Measurements from ENCODE around the gene PDE6H. TPM values are rescaled to one million over a fixed set of nuclear protein-coding genes. Genes with fewer than 3 reads are reported as not detected.

Gene PDE6H
- total and polyA plus RNA-seq, 2 donors (not counting 1 experiment from before 2014, with no cell fraction given) = not detected

DNA sequence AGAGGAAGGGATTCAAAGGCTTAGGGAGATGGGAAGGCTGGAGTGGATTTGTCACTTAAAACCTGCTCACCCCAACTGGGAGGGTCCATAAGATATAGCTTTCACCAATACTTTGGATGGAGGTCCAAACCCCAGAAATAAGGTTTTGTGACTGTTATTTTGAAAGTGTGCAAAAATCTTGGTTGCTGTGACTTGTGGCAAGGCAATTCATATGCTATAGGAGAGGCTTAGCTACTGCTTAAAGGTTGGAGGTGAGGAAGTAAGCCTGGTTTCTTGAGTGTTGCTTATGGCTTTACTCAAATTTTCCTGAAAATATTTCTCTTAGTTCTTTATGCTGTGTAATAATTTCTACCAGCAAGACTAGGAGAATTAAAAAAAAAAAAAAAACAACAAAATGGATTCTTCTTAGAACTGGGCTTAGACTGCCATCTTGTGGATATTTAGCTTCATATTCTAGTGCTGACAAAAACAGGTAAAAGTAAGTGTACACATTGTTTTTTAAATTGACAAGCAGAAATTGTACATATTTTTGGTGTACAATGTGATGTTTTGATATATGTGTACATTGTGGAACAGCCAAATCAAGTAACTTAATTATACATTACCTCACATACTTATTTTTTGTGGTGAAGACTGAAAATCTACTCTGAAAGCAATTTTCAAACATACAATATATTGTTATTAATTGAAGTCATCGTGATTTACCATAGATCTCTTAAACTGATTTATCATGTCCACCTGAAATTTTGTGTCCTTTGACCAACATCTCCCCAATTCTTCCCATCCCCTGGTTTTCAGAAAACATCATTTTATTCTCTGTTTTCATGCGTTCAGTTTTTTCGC lies 23.0 kb downstream of the PDE6H start:
- Histone ChIP-seq H3K4me2 (ENCODE audit: extremely low read depth, insufficient read depth, low read length) (no peak overlapping the region), H3K27ac (ENCODE audit: insufficient read depth, low read length) (no peak overlapping the region), H3K4me1 (ENCODE audit: control insufficient read depth, extremely low read depth, insufficient read depth, low read length) (no peaks in the 10 kb centered on the region), H3K9ac (ENCODE audit: insufficient read depth, low read length) (no peak overlapping the region), H3K4me3 (replicated peaks in 1 of 4; ENCODE audit: control extremely low read depth in 1 of 4, insufficient read depth in 1 of 4, low read depth in 3 of 4, low read length in 4 of 4) (no peak overlapping the region), H3K36me3 (ENCODE audit: control insufficient read depth, insufficient read depth, low read length) (no peaks in the 10 kb centered on the region), H4K20me1 (ENCODE audit: control insufficient read depth, extremely low read depth, insufficient read depth, low read length) (no peaks in the 10 kb centered on the region), H2AFZ (ENCODE audit: low read length) (no peak overlapping the region), H3K9me3 (ENCODE audit: control insufficient read depth, insufficient read depth, low read depth, low read length) (no peaks in the 10 kb centered on the region), H3K27me3 (ENCODE audit: control insufficient read depth, insufficient read depth, low read length) (no peaks in the 10 kb centered on the region), H3K79me2 (ENCODE audit: control insufficient read depth, insufficient read depth, low read length) (no peaks in the 10 kb centered on the region)
- DNase-seq (ENCODE audit: low read depth in 2 of 2) = peak; percentile 61 to 86
- TF ChIP-seq, protein P1, sequence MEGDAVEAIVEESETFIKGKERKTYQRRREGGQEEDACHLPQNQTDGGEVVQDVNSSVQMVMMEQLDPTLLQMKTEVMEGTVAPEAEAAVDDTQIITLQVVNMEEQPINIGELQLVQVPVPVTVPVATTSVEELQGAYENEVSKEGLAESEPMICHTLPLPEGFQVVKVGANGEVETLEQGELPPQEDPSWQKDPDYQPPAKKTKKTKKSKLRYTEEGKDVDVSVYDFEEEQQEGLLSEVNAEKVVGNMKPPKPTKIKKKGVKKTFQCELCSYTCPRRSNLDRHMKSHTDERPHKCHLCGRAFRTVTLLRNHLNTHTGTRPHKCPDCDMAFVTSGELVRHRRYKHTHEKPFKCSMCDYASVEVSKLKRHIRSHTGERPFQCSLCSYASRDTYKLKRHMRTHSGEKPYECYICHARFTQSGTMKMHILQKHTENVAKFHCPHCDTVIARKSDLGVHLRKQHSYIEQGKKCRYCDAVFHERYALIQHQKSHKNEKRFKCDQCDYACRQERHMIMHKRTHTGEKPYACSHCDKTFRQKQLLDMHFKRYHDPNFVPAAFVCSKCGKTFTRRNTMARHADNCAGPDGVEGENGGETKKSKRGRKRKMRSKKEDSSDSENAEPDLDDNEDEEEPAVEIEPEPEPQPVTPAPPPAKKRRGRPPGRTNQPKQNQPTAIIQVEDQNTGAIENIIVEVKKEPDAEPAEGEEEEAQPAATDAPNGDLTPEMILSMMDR (conservative IDR thresholded peaks at IDR 0.05 in 1 of 2, IDR thresholded peaks at IDR 0.05 in 1 of 2; ENCODE audit: low read depth in 1 of 2, low read length in 2 of 2) = peak in 1 of 2 donors; percentile 57
- no peak for TF ChIP-seq EZH2 (IDR thresholded peaks at IDR 0.05; ENCODE audit: low read length, missing control alignments)

DNA sequence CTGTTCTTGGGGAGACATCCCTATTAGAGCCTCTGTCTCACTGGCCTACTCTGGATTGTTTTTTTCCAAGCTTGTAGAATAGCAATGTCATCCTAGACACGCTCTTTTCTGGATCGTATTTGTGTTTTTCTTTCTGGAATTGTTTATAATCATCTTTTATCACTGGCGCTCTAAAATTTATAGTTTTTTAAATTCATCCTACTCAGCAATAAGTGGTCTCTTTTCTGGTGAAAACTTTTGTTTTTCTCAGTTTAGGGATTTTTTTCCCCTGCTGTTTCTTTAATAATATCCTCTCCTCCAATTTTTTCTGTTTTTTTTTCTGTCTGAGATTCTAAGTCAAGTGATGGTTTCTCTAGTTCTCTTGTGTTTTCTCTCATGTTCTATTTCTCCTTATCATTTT lies 25.2 kb downstream of the PDE6H start:
- Histone ChIP-seq H3K27ac (ENCODE audit: insufficient read depth, low read length) (no peak overlapping the region), H3K36me3 (ENCODE audit: control insufficient read depth, insufficient read depth, low read length) (no peaks in the 10 kb centered on the region), H3K4me3 (replicated peaks in 1 of 4; ENCODE audit: control extremely low read depth in 1 of 4, insufficient read depth in 1 of 4, low read depth in 3 of 4, low read length in 4 of 4) (no peak overlapping the region), H3K4me2 (ENCODE audit: extremely low read depth, insufficient read depth, low read length) (no peak overlapping the region), H3K79me2 (ENCODE audit: control insufficient read depth, insufficient read depth, low read length) (no peaks in the 10 kb centered on the region), H2AFZ (ENCODE audit: low read length) (no peak overlapping the region), H3K9me3 (ENCODE audit: control insufficient read depth, insufficient read depth, low read depth, low read length) (no peaks in the 10 kb centered on the region), H4K20me1 (ENCODE audit: control insufficient read depth, extremely low read depth, insufficient read depth, low read length) (no peaks in the 10 kb centered on the region), H3K4me1 (ENCODE audit: control insufficient read depth, extremely low read depth, insufficient read depth, low read length) (no peaks in the 10 kb centered on the region), H3K9ac (ENCODE audit: insufficient read depth, low read length) (no peak overlapping the region), H3K27me3 (ENCODE audit: control insufficient read depth, insufficient read depth, low read length) (no peaks in the 10 kb centered on the region)
- DNase-seq (ENCODE audit: low read depth in 2 of 2) = no peak
- TF ChIP-seq EZH2 (IDR thresholded peaks at IDR 0.05; ENCODE audit: low read length, missing control alignments) = no peak
- TF ChIP-seq, protein P1 (conservative IDR thresholded peaks at IDR 0.05 in 1 of 2, IDR thresholded peaks at IDR 0.05 in 1 of 2; ENCODE audit: low read depth in 1 of 2, low read length in 2 of 2) = no peak

DNA sequence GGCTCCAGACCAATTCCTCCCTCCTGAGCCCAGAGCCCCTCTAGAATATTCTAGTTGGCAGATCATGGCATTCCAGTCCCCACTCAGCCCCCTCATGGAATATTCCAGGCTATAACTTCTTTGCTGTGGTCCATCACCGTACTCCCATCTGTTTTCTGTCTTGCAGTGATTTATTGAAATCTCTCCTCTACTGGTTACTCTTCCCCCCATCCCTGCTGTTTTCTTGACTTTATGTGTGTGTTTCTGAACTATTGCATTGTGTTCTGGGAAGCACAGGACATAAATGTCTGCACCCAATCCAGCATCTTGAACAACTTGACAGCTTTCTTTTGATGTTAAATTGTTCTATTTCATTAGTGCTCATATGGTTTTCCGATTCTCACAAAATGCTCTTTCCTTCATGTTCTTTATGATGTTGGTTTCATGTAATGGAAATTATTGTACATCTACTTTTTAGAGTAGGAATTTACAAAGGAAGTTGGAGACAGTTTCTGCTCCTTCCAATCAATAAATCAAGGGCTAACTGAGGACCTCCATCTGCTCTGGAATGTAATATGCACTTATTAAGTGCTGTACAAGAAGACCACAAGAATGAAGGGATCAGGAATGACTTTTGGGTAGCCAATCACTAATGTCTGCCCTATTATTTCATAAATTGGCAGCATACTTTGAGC lies 26.3 kb downstream of the PDE6H start:
- Histone ChIP-seq H3K79me2 (ENCODE audit: control insufficient read depth, insufficient read depth, low read length) (no peaks in the 10 kb centered on the region), H3K27ac (ENCODE audit: insufficient read depth, low read length) (no peak overlapping the region), H3K4me2 (ENCODE audit: extremely low read depth, insufficient read depth, low read length) (no peak overlapping the region), H2AFZ (ENCODE audit: low read length) (no peak overlapping the region), H3K4me3 (replicated peaks in 1 of 4; ENCODE audit: control extremely low read depth in 1 of 4, insufficient read depth in 1 of 4, low read depth in 3 of 4, low read length in 4 of 4) (no peak overlapping the region), H3K36me3 (ENCODE audit: control insufficient read depth, insufficient read depth, low read length) (no peaks in the 10 kb centered on the region), H3K27me3 (ENCODE audit: control insufficient read depth, insufficient read depth, low read length) (peaks cover under 1% of the 10 kb centered on the region), H4K20me1 (ENCODE audit: control insufficient read depth, extremely low read depth, insufficient read depth, low read length) (no peaks in the 10 kb centered on the region), H3K9me3 (ENCODE audit: control insufficient read depth, insufficient read depth, low read depth, low read length) (no peaks in the 10 kb centered on the region), H3K9ac (ENCODE audit: insufficient read depth, low read length) (no peak overlapping the region), H3K4me1 (ENCODE audit: control insufficient read depth, extremely low read depth, insufficient read depth, low read length) (no peaks in the 10 kb centered on the region)
- DNase-seq (ENCODE audit: low read depth in 2 of 2) = peak; percentile 4 to 82
- TF ChIP-seq, protein P1 (conservative IDR thresholded peaks at IDR 0.05 in 1 of 2, IDR thresholded peaks at IDR 0.05 in 1 of 2; ENCODE audit: low read depth in 1 of 2, low read length in 2 of 2) = no peak
- no peak for TF ChIP-seq EZH2 (IDR thresholded peaks at IDR 0.05; ENCODE audit: low read length, missing control alignments)
